ENCODE data around the gene NEU4.
"Not testable (repeated sequence)": the region's sequence is repeated elsewhere in the genome, so short reads cannot be mapped to it uniquely, and the experiment has no call there.

NEU4 gene

DNA sequence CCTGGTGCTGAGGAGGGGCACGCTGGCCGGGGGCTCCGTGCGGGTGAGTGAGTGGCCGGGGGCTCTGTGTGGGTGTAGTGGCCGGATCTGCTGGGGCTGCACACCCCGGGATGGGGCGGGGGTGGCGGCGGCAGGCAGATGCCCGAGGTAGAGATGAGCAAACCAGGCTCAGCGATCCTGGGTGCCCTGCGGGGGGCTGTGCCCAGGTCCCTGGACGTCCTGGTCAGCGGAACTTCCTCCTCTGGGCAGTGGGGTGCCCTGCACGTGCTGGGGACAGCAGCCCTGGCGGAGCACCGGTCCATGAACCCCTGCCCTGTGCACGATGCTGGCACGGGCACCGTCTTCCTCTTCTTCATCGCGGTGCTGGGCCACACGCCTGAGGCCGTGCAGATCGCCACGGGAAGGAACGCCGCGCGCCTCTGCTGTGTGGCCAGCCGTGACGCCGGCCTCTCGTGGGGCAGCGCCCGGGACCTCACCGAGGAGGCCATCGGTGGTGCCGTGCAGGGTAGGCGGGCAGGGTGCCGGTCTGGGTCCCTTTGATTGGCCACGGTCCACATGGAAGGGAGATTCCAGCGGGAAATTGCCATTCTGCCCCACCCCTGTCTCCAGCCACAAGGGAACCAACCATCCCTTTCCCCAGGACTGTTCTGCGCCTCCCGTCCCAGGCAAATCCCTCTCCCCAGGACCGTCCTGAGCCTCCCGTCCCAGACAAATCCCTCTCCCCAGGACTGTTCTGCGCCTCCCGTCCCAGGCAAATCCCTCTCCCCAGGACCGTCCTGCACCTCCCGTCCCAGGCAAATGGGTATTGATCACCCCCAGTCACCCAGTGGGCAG lies 5.9 kb downstream of the NEU4 start:
- DNase-seq = no peak

DNA sequence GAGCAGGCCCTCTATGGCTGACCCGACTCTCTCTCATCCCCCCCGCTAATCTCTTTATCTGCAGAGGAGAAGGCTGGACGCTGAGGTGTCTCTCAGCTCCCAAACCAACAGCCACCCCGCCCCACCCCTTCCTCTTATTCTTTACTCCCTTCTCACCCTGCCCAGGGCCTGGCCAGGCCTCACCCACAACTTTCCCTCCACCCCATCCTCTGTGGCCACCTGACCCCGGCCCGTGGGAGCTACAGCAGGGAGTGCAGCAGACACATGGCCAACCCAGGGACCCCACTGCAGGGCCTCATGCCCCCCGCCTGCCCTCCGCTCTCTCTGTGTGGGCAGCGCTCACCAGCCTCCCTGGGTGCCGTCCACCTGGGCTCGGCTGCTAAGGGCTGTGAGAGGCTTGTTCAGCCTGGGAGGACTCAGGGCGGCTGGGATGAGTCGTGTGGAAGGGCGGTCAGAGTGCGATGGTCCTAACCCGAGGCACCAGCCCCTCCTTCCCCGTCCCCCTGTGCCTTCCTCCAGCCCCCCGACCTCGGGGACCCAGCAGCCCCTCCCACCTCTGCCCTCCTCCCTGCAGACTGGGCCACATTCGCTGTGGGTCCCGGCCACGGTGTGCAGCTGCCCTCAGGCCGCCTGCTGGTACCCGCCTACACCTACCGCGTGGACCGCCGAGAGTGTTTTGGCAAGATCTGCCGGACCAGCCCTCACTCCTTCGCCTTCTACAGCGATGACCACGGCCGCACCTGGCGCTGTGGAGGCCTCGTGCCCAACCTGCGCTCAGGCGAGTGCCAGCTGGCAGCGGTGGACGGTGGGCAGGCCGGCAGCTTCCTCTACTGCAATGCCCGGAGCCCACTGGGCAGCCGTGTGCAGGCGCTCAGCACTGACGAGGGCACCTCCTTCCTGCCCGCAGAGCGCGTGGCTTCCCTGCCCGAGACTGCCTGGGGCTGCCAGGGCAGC lies 6.8 kb downstream of the NEU4 start:
- no peak for DNase-seq

DNA sequence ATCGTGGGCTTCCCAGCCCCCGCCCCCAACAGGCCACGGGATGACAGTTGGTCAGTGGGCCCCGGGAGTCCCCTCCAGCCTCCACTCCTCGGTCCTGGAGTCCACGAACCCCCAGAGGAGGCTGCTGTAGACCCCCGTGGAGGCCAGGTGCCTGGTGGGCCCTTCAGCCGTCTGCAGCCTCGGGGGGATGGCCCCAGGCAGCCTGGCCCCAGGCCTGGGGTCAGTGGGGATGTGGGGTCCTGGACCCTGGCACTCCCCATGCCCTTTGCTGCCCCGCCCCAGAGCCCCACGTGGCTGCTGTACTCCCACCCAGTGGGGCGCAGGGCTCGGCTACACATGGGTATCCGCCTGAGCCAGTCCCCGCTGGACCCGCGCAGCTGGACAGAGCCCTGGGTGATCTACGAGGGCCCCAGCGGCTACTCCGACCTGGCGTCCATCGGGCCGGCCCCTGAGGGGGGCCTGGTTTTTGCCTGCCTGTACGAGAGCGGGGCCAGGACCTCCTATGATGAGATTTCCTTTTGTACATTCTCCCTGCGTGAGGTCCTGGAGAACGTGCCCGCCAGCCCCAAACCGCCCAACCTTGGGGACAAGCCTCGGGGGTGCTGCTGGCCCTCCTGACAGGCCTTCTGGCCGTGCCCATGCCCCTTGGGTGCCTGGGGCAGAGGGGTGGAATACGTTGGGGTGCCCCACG lies 7.6 kb downstream of the NEU4 start:
- DNase-seq = no peak

DNA sequence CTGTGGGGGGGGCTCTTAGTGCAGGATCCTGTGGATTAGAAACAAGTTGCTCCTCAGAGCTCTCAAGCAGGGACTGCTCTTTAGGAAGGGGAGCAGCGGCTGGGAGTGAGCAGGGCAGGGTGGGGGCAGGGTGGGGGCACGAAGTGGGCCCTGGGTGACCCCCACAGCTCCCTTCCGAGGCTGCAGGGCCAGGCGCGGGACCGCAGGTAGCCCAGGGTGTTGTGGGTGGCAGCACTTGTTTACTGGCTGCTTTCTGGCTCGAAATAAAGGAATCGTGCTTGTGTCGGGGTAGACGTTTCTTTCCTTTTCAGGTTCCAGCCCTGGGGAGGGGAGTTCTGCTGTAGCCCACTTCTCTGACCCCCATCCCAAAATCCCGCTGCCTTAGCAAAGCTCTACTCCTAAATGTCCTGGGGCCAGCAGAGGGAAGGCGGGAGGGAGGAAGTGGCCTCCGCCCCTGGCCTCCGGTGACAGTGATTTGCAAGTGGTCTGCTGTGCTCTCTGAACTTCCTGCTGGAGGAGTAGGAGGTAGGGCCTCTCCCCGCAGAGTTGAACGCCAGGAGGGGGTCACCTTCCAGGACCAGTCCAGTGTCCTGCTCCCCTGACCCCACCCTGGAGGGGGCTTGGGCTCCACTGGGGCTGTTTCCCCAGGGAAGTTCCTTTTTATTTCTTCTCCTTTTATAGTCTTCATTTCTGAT lies 8.3 kb downstream of the NEU4 start:
- DNase-seq = no peak

DNA sequence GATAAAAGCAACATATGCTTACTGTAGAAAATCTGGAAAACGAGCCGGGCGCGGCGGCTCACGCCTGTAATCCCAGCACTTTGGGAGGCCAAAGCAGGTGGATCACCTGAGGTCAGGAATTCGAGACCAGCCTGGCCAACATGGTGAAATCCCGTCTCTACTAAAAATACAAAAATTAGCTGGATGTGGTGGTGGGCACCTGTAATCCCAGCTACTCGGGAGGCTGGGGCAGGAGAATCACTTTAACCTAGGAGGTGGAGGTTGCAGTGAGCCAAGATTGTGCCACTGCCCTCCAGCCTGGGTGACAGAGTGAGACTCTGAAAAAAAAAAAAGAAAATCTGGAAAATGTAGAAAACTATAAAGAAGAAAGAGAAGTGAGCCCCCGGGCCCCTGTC lies 8.8 kb downstream of the NEU4 start:
- not testable (repeated sequence) for DNase-seq

DNA sequence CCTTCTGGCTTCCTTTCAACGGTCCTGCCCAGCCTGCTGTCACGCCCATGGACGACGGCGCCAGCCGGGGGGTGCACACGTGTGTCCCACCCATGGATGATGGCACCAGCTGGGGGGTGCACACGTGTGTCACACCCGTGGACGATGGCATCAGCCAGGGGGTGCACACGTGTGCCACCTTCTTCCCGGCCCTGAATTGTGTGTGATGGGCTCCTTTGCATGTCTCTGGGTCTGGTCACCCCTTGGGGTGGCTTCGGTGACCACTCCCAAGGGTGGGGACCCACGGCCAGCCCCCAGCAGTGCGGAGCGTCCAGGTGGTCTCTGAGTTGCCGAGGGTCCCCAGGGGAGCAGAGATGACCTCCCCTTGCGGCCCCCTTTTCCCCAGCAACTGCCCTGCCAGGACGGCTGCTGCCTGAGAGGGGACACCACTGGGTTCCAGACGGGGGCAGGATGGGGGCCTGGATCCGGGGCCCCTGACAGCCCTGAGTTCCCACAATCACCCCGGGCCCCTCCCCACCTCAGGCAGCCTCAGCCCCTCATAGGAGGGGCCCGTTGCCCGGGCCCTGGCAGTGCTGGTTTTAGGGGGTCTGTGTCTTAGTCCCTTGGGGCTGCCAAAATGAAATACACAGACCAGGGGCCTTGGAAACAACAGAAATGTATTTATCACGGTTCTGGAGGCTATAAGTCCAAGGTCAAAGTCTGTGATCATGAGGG lies 9.4 kb downstream of the NEU4 start:
- no peak for DNase-seq

DNA sequence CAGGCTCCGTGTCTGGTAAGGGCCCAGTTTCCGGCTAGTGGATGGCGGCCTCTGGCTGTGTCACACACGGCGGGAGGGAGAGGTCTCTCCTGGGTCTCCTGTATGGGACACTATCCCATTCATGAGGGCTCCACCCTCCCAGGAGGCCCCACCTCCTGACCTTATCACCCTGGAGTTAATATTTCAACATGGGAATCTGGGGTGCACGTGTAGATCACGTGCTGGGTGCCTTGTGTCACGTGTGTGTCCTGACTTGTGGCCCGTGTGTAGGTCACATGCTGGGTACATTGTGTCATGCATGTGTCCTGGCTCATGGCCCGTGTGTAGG lies 9.9 kb downstream of the NEU4 start:
- no peak for DNase-seq

DNA sequence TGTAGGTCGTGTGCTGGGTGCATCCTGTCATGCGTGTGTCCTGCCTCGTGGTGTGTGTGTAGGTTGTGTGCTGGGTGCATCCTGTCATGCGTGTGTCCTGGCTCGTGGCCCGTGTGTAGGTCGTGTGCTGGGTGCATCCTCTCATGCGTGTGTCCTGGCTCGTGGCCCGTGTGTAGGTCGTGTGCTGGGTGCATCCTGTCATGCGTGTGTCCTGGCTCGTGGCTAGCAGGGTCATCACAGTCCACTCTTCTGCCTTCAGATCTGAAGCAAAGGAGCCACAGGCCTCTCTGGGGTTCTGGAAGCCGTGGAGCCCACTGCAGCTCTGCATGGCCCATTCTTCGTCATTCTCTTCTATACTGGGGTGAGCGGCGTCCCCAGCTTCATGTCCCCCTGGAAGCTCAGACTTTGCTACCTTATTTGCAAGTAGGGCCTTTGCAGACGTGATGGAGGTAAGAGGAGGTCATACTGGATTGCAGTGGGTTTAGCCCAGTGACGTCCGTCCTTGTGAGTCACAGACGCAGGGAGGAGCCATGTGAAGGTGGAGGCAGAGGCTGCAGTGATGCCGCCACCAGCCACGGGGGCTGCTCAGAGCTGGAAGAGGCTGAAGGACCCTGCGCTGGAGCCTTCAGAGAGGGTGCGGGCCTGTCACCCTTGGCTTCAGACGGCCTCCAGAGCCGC lies 11.1 kb downstream of the NEU4 start:
- DNase-seq = not testable (repeated sequence)

DNA sequence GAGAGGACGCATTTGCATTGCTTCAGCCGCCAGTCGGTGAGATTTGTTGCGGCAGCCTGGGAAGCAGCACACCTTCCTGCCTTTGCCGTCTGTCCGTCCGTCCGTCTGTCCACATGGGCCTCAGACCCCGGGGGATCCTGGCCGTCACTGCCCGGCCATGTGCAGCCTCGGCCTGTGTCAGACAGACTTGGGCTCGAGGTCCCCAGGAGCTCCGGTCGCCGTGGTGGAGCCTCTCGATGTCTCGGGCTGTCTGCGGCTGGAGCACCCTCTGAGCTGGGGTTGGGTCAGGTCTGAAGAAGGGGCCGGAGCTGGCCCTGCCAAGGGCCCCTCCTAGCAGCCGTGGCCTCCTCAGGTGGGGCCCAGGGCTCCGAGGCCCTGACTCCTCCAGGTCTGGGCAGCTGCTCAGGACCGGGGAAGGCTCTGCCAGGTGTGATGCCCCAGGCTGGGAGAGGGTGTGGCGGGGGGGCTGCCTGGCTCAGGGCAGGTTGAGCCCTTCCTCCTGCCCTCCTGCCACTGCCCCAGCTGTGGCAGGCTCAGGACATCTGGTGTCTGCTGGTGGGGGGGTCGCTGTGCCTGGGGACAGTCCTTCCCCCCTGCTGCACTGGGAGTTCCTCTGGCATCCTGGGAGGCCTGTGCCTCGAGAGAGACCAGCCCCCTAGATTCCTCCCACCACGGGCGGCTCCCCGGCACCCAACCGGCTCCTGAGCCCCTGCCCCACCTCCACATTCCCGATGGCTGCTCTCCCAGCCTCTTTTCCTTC lies 11.8 kb downstream of the NEU4 start:
- no peak for DNase-seq

DNA sequence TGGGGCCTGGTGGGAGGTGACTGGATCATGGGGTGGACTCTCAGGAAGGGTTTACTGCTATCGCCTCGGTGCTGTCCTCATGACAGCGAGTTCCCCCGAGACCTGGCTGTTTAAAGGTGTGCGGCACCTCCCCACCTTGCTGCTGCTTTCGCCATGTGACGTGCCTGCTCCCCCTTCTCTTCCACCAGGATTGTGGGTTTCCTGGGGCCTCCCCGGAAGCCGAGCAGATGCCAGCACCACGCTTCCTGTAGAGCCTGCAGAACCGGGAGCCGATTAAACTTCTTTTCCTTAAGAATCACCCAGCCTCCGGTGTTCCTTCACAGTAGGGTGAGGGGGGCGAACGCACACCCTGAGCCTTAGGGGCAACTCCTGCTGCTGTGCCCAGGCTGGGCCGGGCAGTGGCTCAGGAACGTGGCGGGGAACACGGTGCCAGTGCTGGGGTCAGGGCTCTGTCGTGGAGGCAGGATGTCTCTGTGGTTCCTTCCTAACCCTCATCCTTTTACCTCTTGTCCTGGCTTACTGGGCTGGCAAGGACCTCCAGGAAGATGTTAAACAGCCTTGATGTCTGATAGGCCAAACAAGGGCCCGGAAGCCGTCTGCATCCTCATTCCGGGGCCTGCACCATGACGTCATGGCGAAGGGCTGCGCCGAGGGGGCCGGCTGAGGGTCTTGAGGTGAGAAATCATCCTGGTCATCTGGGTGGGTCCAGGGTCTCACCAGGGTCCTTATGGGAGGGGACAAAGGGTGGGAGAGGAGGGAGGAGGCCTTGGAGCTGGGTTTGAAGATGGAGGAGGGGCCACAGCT lies 12.7 kb downstream of the NEU4 start:
- no peak for DNase-seq

DNA sequence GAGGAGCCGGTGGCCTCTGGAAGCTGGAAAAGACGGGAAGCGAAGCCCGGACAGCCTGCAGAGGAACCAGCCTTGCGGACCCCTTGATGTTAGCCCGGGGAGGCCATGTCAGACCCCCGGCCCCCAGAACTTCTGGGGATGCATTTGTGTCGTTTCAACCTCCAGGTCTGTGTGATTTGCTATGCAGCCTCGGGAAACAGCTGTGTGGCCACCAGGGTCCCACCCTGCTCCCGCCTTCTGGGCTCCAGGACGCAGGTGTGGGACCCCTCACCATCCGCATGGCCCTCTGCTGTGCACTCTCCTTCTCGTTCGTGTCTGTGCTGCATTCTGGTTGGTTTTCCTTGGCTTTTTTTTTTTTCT lies 13.3 kb downstream of the NEU4 start:
- no peak for DNase-seq

DNA sequence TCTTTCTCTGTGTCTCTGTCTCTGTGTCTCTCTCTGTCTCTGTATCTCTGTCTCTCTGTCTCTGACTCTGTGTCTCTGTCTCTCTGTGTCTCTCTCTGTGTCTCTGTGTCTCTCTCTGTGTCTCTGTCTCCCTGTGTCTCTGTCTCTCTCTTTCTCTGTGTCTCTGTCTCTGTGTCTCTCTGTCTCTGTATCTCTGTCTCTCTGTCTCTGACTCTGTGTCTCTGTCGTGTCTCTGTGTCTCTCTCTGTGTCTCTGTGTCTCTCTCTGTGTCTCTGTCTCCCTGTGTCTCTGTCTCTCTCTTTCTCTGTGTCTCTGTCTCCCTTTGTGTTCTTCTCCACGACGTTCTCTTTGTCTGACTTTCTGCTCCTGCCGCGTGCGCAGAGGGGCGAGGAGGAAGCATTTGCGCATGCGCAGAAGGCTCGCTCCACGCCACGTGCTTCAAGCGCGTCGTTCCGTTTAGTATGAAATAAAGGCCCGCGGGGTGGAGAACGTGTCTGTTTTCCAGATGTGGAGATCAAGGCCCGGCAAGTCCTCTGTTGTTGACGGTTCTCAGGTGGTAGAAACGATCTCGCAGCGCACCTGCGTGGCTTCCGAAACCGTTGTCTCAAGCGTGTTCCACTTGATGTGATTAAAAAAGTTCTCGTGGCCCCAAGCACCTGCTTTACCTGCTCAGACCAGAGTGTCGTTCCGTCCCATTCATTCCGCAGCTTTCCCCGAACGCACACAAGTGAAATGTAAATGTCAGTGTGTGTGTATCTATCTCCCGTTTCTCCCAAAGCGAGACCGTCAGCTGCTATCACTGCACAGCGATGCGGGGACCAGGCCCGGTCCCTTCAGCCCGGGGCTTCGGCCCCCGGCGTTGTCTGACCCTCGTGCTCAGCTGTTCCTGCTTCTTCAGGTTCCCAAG lies 14.8 kb downstream of the NEU4 start:
- DNase-seq = not testable (repeated sequence)

DNA sequence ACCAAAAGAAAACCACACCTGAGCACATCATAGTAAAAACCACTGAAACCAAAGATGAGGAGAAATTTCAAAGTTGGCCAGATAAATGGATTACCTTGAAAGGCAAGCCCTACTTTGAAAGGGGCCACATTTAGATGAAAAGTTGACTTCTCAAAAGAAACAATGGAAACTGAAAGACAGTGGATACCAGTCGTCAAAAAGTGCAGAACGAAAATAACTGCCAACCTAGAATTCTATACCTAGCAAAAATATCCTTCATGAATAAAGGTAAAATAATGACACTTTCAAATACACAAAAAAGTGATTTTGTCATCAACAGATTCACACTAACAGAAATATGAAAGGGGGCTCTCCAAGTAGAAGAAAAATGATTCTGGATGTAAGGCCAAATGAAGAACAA lies 18.4 kb downstream of the NEU4 start:
- DNase-seq = no peak

DNA sequence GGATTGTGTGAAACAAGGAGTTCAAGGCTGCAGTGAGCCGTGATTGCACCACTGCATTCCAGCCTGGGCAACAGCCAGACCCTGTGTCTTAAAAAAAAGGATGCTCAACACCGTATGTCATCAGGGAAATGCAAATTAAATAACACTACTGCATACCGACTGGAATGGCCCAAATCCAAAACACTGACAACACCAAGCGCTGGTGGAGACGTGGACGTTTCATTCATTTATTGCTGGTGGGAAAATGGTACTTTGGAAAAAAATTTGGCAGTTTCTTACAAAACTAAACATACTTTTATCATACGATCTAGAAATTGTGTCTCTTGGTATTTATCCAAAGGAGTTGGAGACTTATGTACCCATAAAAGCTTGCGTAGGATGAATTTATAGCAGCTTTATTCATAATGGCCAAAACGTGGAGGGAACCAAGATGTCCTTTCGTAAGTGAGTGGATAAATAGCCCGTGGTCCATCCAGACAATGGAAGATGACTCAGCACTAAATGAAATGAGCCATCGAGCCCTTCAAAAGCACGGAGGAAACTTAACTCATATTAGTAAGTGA lies 24.2 kb downstream of the NEU4 start:
- DNase-seq = no peak

DNA sequence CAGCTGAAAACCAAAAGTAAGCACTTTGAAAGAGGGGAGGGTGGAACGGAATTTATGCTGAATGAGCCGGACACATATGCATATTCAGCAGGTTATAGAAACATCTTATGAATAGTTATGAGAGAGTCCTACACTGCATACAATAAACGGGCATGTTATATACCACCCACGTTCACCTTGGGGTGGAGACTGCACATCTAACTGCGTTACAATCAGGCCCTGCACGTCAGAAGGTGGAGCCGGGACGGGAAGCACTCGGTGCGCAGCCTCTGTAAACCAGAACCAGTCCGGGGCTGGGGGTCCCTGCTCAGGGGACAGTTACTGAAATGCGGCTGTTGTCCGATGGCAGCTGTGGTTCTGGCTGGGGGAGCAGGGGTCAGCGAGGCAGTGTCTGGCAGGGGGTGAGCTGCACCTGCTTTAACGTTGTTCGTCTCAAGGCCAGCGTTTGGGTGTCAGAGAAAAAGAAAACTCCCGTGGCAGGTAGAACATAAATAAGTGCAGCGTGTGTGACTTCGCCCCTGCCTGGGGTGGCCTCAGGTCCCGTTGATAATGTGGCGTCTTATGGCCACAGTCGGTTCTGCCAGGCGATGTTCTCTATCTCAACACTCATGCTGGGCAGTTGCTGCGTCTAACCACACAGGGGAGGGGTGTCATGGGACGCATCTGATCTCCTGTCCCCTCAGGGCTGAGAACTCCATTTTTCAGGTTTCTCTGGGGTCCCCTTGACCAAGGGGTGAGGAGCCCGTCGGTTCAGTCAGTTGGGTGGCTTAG lies 24.9 kb downstream of the NEU4 start:
- DNase-seq = not testable (repeated sequence)

DNA sequence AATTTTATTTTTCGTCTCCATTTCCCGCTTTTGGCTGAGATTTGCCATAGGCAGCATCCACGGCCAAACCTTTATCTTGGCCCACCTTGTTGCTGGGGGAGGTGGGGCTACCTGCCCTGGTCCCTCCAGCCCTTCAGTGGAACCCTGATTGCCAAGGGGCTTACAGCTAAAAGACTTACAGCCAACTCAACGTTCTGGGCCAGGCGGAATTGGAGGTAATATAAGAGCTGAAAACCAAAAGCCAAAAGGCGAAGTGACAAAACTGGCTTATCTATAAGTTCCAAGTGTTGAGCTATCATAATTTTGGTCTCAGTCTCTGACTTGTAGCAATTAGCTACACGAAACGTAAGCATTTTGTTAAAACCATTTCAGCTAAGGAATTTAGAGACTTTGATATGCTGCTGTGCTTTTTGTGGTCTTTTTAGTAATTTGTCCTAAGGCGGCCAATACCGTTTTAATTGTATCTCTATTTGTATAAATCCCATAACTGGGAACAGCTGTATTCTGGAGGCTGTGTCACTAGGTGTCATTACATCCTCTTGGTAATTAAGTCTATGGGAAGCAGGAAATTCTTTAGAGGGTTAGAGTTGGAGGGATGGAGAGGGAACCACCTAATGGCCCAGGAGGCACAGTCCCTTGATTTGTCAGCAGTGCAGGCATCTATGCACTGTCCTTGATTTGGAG lies 25.7 kb downstream of the NEU4 start:
- no peak for DNase-seq

DNA sequence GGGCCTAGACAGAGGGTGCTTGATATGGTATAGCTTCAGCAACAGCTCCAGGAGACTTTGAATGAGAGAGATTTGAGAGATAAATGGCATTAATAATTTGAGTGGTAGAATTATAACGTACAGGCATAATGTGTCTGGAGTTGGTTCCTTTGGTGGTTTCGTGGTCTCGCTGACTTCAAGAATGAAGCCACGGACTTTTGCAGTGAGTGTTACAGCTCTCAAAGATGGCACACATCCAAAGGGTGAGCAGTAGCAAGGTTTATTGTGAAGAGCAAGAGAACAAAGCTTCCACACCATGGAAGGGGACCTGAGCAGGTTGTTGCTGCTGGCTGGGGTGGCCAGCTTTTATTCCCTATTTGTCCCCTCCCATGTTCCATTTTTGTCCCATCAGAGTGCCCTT lies 26.6 kb downstream of the NEU4 start:
- DNase-seq = no peak
